GM23338 (cell line): ENCODE results near the gene FBXO2. TPM values are rescaled to one million over a fixed set of nuclear protein-coding genes. Genes with fewer than 3 reads are reported as not detected.

Experiments
- ATAC-seq: fragments of 200-7000 bp; cut with Tn5 transposase; 3 replicates; pipeline ENCODE4 v1.9.1; 2020
- DNase-seq: peaks from one replicate; pipeline ENCODE4 v3.0.0-alpha.2; 2015; ENCODE audit warnings: low spot score
- H2AFZ ChIP-seq: fragments of 200-600 bp; sonication (generic); 2 replicates; pipeline ENCODE4 v1.8.0; 2016; ENCODE audit warnings: antibody characterized with exemption, mild to moderate bottlenecking, moderate library complexity
- H3F3A ChIP-seq: fragments of 200-600 bp; sonication (generic); replicated peaks from 2 replicates; pipeline ENCODE4 v1.8.0; 2017; ENCODE audit warnings: antibody characterized with exemption, mixed run types, low read depth
- H3K27ac ChIP-seq: fragments of 200-600 bp; sonication (generic); 2 replicates; pipeline ENCODE4 v1.6.1; 2016; ENCODE audit warnings: low read depth
- H3K27me3 ChIP-seq: fragments of 200-600 bp; sonication (generic); 2 replicates; pipeline ENCODE4 v1.8.0; 2016; ENCODE audit warnings: mild to moderate bottlenecking, mixed run types, moderate library complexity; ENCODE audit not compliant: insufficient read depth
- H3K36me3 ChIP-seq: fragments of 200-600 bp; sonication (generic); 2 replicates; pipeline ENCODE4 v1.8.0; 2016; ENCODE audit warnings: mild to moderate bottlenecking; ENCODE audit not compliant: insufficient read depth
- H3K4me1 ChIP-seq: fragments of 200-600 bp; sonication (generic); 2 replicates; pipeline ENCODE4 v1.8.0; 2016; ENCODE audit warnings: mild to moderate bottlenecking, moderate library complexity; ENCODE audit not compliant: insufficient read depth
- H3K4me2 ChIP-seq: fragments of 200-600 bp; sonication (generic); 2 replicates; pipeline ENCODE4 v1.7.1; 2017; ENCODE audit warnings: mixed run types
- H3K4me3 ChIP-seq: fragments of 200-600 bp; sonication (generic); 2 replicates; pipeline ENCODE4 v1.6.1; 2016; ENCODE audit warnings: mixed run types
- H3K79me2 ChIP-seq: fragments of 200-600 bp; sonication (generic); replicated peaks from 2 replicates; pipeline ENCODE4 v1.8.0; 2017; ENCODE audit warnings: mild to moderate bottlenecking; ENCODE audit not compliant: insufficient read depth
- H3K9me2 ChIP-seq: fragments of 200-600 bp; sonication (generic); 2 replicates; pipeline ENCODE4 v1.8.0; 2017; ENCODE audit not compliant: insufficient read depth
- H4K20me1 ChIP-seq: fragments of 200-600 bp; sonication (generic); replicated peaks from 2 replicates; pipeline ENCODE4 v1.8.0; 2017; ENCODE audit warnings: mild to moderate bottlenecking; ENCODE audit not compliant: insufficient read depth
- H3K27ac Mint-ChIP-seq: 2 replicates; pipeline ENCODE4 v1.8.0; 2020; ENCODE audit warnings: inconsistent platforms, mild to moderate bottlenecking, moderate library complexity, mixed read lengths
- H3K27me3 Mint-ChIP-seq: 3 replicates; pipeline ENCODE4 v1.8.0; 2022; ENCODE audit warnings: low read depth, mild to moderate bottlenecking, moderate library complexity, mixed read lengths, inconsistent platforms; ENCODE audit not compliant: insufficient read depth, poor library complexity
- H3K36me3 Mint-ChIP-seq: 3 replicates; pipeline ENCODE4 v1.8.0; 2021; ENCODE audit warnings: low read depth, mild to moderate bottlenecking, inconsistent platforms, moderate library complexity, mixed read lengths
- H3K4me1 Mint-ChIP-seq: 3 replicates; pipeline ENCODE4 v1.8.0; 2020; ENCODE audit warnings: mild to moderate bottlenecking, inconsistent platforms, mixed read lengths
- H3K4me3 Mint-ChIP-seq: 3 replicates; pipeline ENCODE4 v1.8.0; 2021; ENCODE audit warnings: moderate library complexity, mild to moderate bottlenecking, inconsistent platforms, mixed read lengths
- H3K9me3 Mint-ChIP-seq: 3 replicates; pipeline ENCODE4 v1.8.0; 2020; ENCODE audit warnings: moderate library complexity, mild to moderate bottlenecking, inconsistent platforms, mixed read lengths
- CREB1 ChIP-seq: fragments of 250-450 bp; sonication (Bioruptor Pico); IDR thresholded peaks from 2 replicates; pipeline ENCODE4 v1.5.0; 2020; ENCODE audit warnings: low read depth, mild to moderate bottlenecking, moderate library complexity
- CTCF ChIP-seq, 2 experiments: fragments of 200-600 bp in 1 of 2; sonication (generic) in 1 of 2; conservative IDR thresholded peaks; 2 replicates each; pipeline versions ENCODE4 v1.5.1 to v1.6.1; 2016 to 2017; ENCODE audit warnings: antibody characterized with exemption in 2 of 2, low read depth in 2 of 2, mild to moderate bottlenecking in 2 of 2, moderate library complexity in 1 of 2
- EZH2 ChIP-seq: fragments of 200-600 bp; sonication (generic); IDR thresholded peaks from one replicate; pipeline ENCODE4 v1.8.0; 2017; ENCODE audit warnings: antibody characterized with exemption, mild to moderate bottlenecking, low read depth; ENCODE audit not compliant: unreplicated experiment
- POLR2AphosphoS5 ChIP-seq: IDR thresholded peaks from 2 replicates; pipeline ENCODE4 v1.6.1; 2016; ENCODE audit warnings: antibody characterized with exemption, low read depth
- STAT1 ChIP-seq: IDR thresholded peaks from one replicate; pipeline ENCODE4 v1.6.1; 2016; ENCODE audit warnings: antibody characterized with exemption; ENCODE audit not compliant: unreplicated experiment
- ZNF331 ChIP-seq: fragments of 250-450 bp; sonication (Bioruptor Pico); IDR thresholded peaks from 2 replicates; pipeline ENCODE4 v1.5.0; 2020; ENCODE audit warnings: low read depth, mild to moderate bottlenecking, moderate library complexity
- ZNF462 ChIP-seq: fragments of 250-450 bp; sonication (Bioruptor Pico); IDR thresholded peaks from 2 replicates; pipeline ENCODE4 v1.5.0; 2020; ENCODE audit warnings: mild to moderate bottlenecking, moderate library complexity
- polyA plus RNA-seq: library from polyadenylated mRNA; unstranded; fragments of >200 nt; fragmentation: Nextera tagmentation; extraction: Ambion mirVana; gene quantifications from 2 replicates; pipeline ENCODE4 v1.2.1, GENCODE V29; 2016
- total RNA-seq: library from RNA; depleted of rRNA; stranded (reverse); fragments of >200 nt; shearing (Covaris generic); gene quantifications from 2 replicates; pipeline ENCODE4 v1.2.3, GENCODE V29; 2014

The FBXO2 gene
- total and polyA plus RNA-seq, 2 experiments from 2014 or later = 44.4 to 84.6 TPM

- Histone ChIP-seq H3K36me3 (no peaks in the 10 kb centered on the region), H3K27me3 (no peaks in the 10 kb centered on the region), H2AFZ (no peak overlapping the region), H3K9me2 (no peaks in the 10 kb centered on the region), H3K4me2 (no peak overlapping the region), H4K20me1 (no peaks in the 10 kb centered on the region), H3K4me1 (no peaks in the 10 kb centered on the region), H3K4me3 (no peak overlapping the region), H3K27ac (no peak overlapping the region), H3K79me2 (no peaks in the 10 kb centered on the region), H3F3A (no peaks in the 10 kb centered on the region)
- no peaks in the 10 kb centered on the region for H3K36me3 Mint-ChIP-seq
- H3K27me3 Mint-ChIP-seq = peaks cover 9% of the 10 kb centered on the region
- H3K9me3 Mint-ChIP-seq = no peaks in the 10 kb centered on the region
- no peak for TF ChIP-seq ZNF331 (CRISPR knock-in tag)
- no peak for TF ChIP-seq STAT1
- TF ChIP-seq ZNF462 = no peak
- TF ChIP-seq CTCF (conservative IDR thresholded peaks at IDR 0.05; ENCODE audit: low read depth in 2 of 2) = no peak
- no peak for TF ChIP-seq CREB1
- TF ChIP-seq POLR2AphosphoS5 = no peak
- no peak for TF ChIP-seq EZH2
- H3K27ac Mint-ChIP-seq = no peak overlapping the region
- peaks cover 4% of the 10 kb centered on the region; the same call in 2 of the 3 replicates for H3K4me1 Mint-ChIP-seq
- no peak overlapping the region for H3K4me3 Mint-ChIP-seq
- DNase-seq (no peak), ATAC-seq (no peak)
Observed at GRCh38 chr1:11616766-11617165, 37.5 kb downstream of the FBXO2 start.
